Body of pancreas (tissue), 4 donors: ENCODE data around the gene FTH1. TPM values are rescaled to one million over a fixed set of nuclear protein-coding genes. Genes with fewer than 3 reads are reported as not detected.

Experiments used
- ATAC-seq: fragments of 150-250 bp; one replicate; pipeline ENCODE4 v1.9.1; 2016
- DNase-seq, 4 donors: peaks; one replicate each; pipeline ENCODE4 v3.0.0-alpha.2; 2019
- H3K27ac ChIP-seq, 4 donors: fragments of 200-600 bp; sonication (generic); 1 replicate in 3 of 4; 2 replicates in 1 of 4; pipeline versions ENCODE4 v1.5.1 to v1.6.1; 2016 to 2019; ENCODE audit warnings: mild to moderate bottlenecking in 1 of 4, mixed read lengths in 1 of 4, moderate library complexity in 1 of 4
- H3K27me3 ChIP-seq, 2 donors: fragments of 200-600 bp; sonication (generic); one replicate each; pipeline ENCODE4 v1.6.0; 2016; ENCODE audit warnings: mild to moderate bottlenecking in 1 of 2
- H3K36me3 ChIP-seq, 2 donors: fragments of 200-600 bp; sonication (generic); replicated peaks in 1 of 2; 2 replicates each; pipeline ENCODE4 v1.5.1; 2016; ENCODE audit warnings: low read depth in 2 of 2; ENCODE audit not compliant: insufficient read depth in 1 of 2
- H3K4me1 ChIP-seq: fragments of 200-600 bp; sonication (generic); one replicate; pipeline ENCODE4 v1.6.0; 2016
- H3K4me3 ChIP-seq, 2 donors: fragments of 200-600 bp; sonication (generic); 1 replicate in 1 of 2; 2 replicates in 1 of 2; pipeline ENCODE4 v1.5.1; 2016 to 2019
- H3K9me3 ChIP-seq, 3 donors: fragments of 200-600 bp; sonication (generic); 1 replicate in 2 of 3; 2 replicates in 1 of 3; pipeline ENCODE4 v1.5.1; 2016
- POLR2A ChIP-seq, 3 donors: fragments of 450-650 bp; IDR thresholded peaks; one replicate each; pipeline ENCODE4 v1.6.1; 2016; ENCODE audit warnings: antibody characterized with exemption in 3 of 3, mild to moderate bottlenecking in 2 of 3
- WGBS, 2 donors: methylation state at CpG; one replicate each; pipeline ENCODE4 v1.1.5; 2017; 5-methylcytosine and 5-hydroxymethylcytosine counted together
- intact Hi-C: fragments of 100-400 bp; cut with DNase I; formaldehyde crosslinking; loops from one replicate; pipeline ENCODE4 v1.15.1; 2023
- total RNA-seq, 2 donors: library from RNA; depleted of rRNA; stranded (reverse); fragments of >200 nt; gene quantifications; one replicate each; pipeline ENCODE4 v1.1.0, GENCODE V29; 2016
- TF ChIP-seq, protein P1 (sequence below), 7 experiments: fragments of 450-650 bp in 4 of 7; fragments of 200-600 bp in 3 of 7; sonication (generic) in 3 of 7; IDR thresholded peaks; one replicate each; pipeline ENCODE4 v1.5.1; 2016 to 2019; ENCODE audit warnings: antibody characterized with exemption in 7 of 7

FTH1 gene
- total RNA-seq, 2 donors from 2014 or later = 1,333 to 1,363 TPM

- no peaks in the 10 kb centered on the region for H3K9me3 ChIP-seq
- H3K27ac ChIP-seq = peak overlapping the region; percentile 78 to 99 (median 98)
- H3K4me3 ChIP-seq = no peak overlapping the region
- 45 to 52% methylated on average over 14 to 17 of the region's 17 CpGs for WGBS, 2 donors
- ATAC-seq (peak; percentile 33), DNase-seq (peak in 2 of 4 donors; percentile 28 to 46)
- H3K27me3 ChIP-seq = no peaks in the 10 kb centered on the region
- peaks cover 91% of the 10 kb centered on the region for H3K4me1 ChIP-seq
- no peaks in the 10 kb centered on the region for H3K36me3 ChIP-seq
- intact Hi-C loops = no loop called here
- TF ChIP-seq, protein P1, sequence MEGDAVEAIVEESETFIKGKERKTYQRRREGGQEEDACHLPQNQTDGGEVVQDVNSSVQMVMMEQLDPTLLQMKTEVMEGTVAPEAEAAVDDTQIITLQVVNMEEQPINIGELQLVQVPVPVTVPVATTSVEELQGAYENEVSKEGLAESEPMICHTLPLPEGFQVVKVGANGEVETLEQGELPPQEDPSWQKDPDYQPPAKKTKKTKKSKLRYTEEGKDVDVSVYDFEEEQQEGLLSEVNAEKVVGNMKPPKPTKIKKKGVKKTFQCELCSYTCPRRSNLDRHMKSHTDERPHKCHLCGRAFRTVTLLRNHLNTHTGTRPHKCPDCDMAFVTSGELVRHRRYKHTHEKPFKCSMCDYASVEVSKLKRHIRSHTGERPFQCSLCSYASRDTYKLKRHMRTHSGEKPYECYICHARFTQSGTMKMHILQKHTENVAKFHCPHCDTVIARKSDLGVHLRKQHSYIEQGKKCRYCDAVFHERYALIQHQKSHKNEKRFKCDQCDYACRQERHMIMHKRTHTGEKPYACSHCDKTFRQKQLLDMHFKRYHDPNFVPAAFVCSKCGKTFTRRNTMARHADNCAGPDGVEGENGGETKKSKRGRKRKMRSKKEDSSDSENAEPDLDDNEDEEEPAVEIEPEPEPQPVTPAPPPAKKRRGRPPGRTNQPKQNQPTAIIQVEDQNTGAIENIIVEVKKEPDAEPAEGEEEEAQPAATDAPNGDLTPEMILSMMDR (IDR thresholded peaks at IDR 0.05) = no peak
- TF ChIP-seq POLR2A (IDR thresholded peaks at IDR 0.05) = peak in 1 of 3 donors; percentile 16
Measured at GRCh38 chr11:61978703-61979661, 11.5 kb upstream of the FTH1 start.

DNA sequence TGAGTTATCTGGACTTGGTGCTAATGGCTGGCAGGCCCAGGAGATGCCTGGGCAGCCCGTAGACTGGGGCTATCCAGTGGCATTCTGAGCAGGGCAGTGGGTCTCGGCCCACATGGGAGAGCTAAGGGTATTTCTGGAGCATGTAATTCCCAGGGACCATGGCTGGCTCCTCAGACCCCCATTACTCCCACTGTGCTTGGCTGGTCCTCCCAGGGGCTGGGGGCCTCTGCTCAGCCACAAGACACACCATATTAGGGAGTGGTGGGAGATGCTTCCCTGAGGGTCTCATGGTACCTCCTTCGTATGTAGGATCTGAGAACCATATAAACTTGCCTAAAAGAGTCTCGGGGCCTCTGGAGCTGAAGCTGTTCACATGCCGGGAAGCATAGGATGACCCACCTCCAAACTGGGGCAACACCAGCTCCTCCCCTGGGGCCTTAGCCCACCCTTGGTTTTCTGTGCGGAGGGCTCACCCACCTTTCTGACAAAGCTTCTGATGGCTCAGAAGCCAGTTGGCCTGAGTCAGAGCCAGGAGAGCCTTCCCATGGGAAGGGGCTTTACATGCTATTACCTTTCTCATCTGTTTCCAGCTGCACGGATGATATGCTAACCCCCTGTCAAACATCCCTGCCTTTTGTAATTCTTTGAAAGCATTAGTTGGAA lies 9.5 kb upstream of the FTH1 start:
- peak overlapping the region; percentile 96 to 99 (median 98) for H3K27ac ChIP-seq
- ATAC-seq (no peak), DNase-seq (no peak)
- H3K36me3 ChIP-seq = no peaks in the 10 kb centered on the region
- 19 to 31% methylated on average over 3 to 7 of the region's 7 CpGs for WGBS, 2 donors
- peaks cover 91% of the 10 kb centered on the region for H3K4me1 ChIP-seq
- TF ChIP-seq, protein P1 (IDR thresholded peaks at IDR 0.05) = no peak
- no peak for TF ChIP-seq POLR2A (IDR thresholded peaks at IDR 0.05)
- H3K9me3 ChIP-seq = no peaks in the 10 kb centered on the region
- H3K27me3 ChIP-seq = no peaks in the 10 kb centered on the region
- intact Hi-C loops = no loop called here
- H3K4me3 ChIP-seq = peak overlapping the region in 1 of 2 donors; percentile 30

- no peaks in the 10 kb centered on the region for H3K27me3 ChIP-seq
- ATAC-seq (no peak), DNase-seq (no peak)
- no peaks in the 10 kb centered on the region for H3K9me3 ChIP-seq
- H3K4me1 ChIP-seq = peaks cover 91% of the 10 kb centered on the region
- 34 to 40% methylated on average over 6 to 8 of the region's 8 CpGs for WGBS, 2 donors
- TF ChIP-seq, protein P1 (IDR thresholded peaks at IDR 0.05) = peak in 1 of 7 experiments; percentile 29
- no peak for TF ChIP-seq POLR2A (IDR thresholded peaks at IDR 0.05)
- peak overlapping the region; percentile 96 to 99 (median 98) for H3K27ac ChIP-seq
- no peaks in the 10 kb centered on the region for H3K36me3 ChIP-seq
- intact Hi-C loops = no loop called here
- peak overlapping the region in 1 of 2 donors; percentile 30 for H3K4me3 ChIP-seq
Measured at GRCh38 chr11:61976420-61976800, 9.0 kb upstream of the FTH1 start.

- peak in 2 of 3 donors; percentile 16 to 29 for TF ChIP-seq POLR2A (IDR thresholded peaks at IDR 0.05)
- TF ChIP-seq, protein P1 (IDR thresholded peaks at IDR 0.05) = no peak
- peaks cover 91% of the 10 kb centered on the region for H3K4me1 ChIP-seq
- peak overlapping the region in 1 of 2 donors; percentile 30 for H3K4me3 ChIP-seq
- H3K36me3 ChIP-seq = no peaks in the 10 kb centered on the region
- ATAC-seq (no peak), DNase-seq (peak in 2 of 4 donors; percentile 42 to 61)
- intact Hi-C loops = no loop called here
- H3K9me3 ChIP-seq = no peaks in the 10 kb centered on the region
- peak overlapping the region; percentile 96 to 99 (median 98) for H3K27ac ChIP-seq
- 36 to 52% methylated on average over 12 to 15 of the region's 15 CpGs for WGBS, 2 donors
- H3K27me3 ChIP-seq = no peaks in the 10 kb centered on the region
Measured at GRCh38 chr11:61975638-61976419, 8.4 kb upstream of the FTH1 start.
